ENCODE data around the gene DLX4. TPM values are rescaled to one million over a fixed set of nuclear protein-coding genes. Genes with fewer than 3 reads are reported as not detected.

Gene DLX4, protein sequence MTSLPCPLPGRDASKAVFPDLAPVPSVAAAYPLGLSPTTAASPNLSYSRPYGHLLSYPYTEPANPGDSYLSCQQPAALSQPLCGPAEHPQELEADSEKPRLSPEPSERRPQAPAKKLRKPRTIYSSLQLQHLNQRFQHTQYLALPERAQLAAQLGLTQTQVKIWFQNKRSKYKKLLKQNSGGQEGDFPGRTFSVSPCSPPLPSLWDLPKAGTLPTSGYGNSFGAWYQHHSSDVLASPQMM
- under 1 TPM in 1 of 2 donors, not detected in 1; 0.71 TPM for total RNA-seq

DNA sequence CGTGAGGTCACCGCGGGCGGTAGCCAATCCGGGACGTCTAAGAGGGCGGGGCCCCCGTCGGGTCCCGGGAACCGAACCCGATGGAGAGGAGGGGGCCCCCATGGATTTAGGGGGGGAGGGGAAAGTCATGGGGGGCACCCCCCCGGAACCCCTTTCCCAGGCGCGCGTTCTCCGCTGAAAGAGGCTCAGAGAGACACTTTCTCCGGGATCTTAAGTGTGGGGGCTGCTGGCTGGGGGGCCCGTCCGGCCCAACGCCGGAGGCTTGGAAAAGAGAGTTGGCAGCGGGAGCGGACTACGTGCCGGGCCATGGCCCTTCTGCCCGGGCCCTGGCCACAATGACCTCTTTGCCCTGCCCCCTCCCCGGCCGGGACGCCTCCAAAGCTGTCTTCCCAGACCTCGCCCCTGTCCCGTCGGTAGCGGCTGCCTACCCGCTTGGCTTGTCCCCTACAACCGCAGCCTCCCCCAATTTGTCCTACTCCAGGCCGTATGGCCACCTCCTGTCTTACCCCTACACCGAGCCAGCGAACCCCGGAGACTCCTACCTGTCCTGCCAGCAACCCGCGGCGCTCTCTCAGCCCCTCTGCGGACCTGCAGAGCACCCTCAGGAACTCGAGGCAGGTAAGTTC is at the start of gene DLX4:
Gene DLX4, plus strand, starts transcription at position 57 of the 626 bp plus-strand sequence. Its CDS starts 279 bp downstream, at position 336.
- H3K4me1 ChIP-seq: peaks cover 0 to 48% of the 10 kb centered on the region in 2 donors
- peaks cover 48 to 82% of the 10 kb centered on the region in 2 donors for H3K27me3 ChIP-seq
- no peaks in the 10 kb centered on the region for H3K36me3 ChIP-seq
- H3K27ac ChIP-seq: no peak within 1 kb of the TSS
- TF ChIP-seq, protein P1, sequence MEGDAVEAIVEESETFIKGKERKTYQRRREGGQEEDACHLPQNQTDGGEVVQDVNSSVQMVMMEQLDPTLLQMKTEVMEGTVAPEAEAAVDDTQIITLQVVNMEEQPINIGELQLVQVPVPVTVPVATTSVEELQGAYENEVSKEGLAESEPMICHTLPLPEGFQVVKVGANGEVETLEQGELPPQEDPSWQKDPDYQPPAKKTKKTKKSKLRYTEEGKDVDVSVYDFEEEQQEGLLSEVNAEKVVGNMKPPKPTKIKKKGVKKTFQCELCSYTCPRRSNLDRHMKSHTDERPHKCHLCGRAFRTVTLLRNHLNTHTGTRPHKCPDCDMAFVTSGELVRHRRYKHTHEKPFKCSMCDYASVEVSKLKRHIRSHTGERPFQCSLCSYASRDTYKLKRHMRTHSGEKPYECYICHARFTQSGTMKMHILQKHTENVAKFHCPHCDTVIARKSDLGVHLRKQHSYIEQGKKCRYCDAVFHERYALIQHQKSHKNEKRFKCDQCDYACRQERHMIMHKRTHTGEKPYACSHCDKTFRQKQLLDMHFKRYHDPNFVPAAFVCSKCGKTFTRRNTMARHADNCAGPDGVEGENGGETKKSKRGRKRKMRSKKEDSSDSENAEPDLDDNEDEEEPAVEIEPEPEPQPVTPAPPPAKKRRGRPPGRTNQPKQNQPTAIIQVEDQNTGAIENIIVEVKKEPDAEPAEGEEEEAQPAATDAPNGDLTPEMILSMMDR (IDR thresholded peaks at IDR 0.05): no peak
- peak within 1 kb of the TSS; percentile 20 to 44 for H3K4me3 ChIP-seq
- no peak for DNase-seq (ENCODE audit: low spot score)
- H3K9me3 ChIP-seq: no peaks in the 10 kb centered on the region

DNA sequence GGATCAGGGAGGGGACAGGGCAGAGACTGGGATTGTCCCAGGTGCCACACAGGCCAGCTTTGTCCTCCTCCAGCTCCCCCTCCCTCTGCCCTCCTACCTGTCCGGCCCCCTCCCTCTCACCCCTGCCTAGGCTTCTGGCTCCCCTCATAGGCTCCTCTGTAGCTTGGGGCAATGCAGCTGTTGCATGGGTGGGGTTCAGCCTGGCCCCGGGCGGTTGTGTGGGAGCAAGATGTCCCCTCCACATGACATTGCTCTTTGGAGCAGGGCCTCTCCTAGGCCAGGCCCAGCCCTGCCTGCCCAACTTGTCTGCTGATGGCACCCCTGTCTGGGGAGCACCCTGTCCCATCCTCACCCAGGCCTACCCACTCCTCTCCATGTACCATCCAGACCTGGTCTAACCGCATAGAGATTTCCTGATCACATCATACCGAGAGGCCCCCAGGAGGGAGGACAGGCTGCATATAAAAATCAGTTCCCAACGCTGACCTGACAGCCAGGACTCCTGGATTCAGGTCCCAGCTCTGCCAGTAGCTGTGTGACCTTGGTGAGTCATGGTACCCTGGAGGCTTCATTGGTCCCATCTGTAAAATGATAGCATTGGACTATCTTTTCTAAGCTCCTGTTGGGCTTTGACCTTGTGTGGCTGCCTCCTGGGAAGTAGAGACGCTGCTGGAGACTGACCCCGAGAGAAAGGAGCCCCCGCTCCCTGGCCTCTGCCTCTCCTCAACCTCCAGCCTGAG is 48.8 kb upstream of the DLX4 start:
- Histone ChIP-seq H3K27ac (no peak overlapping the region), H3K36me3 (no peaks in the 10 kb centered on the region), H3K9me3 (no peaks in the 10 kb centered on the region), H3K4me1 (no peaks in the 10 kb centered on the region), H3K27me3 (no peaks in the 10 kb centered on the region), H3K4me3 (no peak overlapping the region)
- no peak for DNase-seq (ENCODE audit: low spot score)
- TF ChIP-seq, protein P1 (IDR thresholded peaks at IDR 0.05): no peak

DNA sequence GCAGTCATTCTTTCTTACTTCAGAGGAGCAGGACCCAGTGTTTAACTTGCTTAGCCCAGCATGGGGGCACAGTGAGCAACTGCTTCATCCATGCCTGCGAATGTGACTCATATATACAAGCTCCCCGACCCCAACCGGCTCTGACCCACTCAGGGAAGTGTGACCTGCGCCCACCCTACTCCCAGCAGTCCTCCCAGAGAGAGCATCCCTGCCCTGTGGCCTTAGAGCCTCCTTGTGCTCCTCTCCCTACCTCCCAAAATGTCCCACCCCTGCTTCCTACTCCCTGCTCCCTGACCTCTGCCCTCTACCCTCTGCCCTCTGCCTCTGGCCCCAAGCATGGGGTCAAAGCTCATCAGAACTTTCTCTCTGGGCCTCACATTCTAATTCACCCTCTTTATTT is 46.9 kb upstream of the DLX4 start:
- TF ChIP-seq, protein P1 (IDR thresholded peaks at IDR 0.05): no peak
- no peak overlapping the region for H3K4me3 ChIP-seq
- H3K4me1 ChIP-seq: peaks cover 0 to 8% of the 10 kb centered on the region in 2 donors
- H3K27ac ChIP-seq: no peak overlapping the region
- H3K36me3 ChIP-seq: no peaks in the 10 kb centered on the region
- DNase-seq (ENCODE audit: low spot score): no peak
- H3K9me3 ChIP-seq: no peaks in the 10 kb centered on the region
- H3K27me3 ChIP-seq: no peaks in the 10 kb centered on the region

DNA sequence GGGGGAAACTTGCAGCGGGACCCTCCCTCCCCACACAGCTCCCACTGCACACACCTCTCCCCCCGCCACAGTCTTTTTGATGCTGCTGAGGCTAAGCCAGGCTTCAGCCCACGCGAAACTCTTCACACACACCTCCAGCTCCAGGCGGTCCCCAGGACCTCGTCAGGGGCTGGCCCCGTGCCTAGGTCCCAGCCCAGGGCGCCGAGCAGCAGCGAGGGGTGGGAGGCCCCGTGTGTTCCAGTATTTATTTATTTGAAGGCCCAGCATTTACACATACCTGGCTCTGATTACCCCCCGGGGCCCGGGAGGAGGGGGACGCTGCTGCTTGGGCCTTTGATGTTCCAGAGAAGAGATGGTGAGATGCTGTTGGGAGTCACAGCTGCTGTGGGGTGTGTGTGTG is 44.9 kb upstream of the DLX4 start:
- TF ChIP-seq, protein P1 (IDR thresholded peaks at IDR 0.05): no peak

DNA sequence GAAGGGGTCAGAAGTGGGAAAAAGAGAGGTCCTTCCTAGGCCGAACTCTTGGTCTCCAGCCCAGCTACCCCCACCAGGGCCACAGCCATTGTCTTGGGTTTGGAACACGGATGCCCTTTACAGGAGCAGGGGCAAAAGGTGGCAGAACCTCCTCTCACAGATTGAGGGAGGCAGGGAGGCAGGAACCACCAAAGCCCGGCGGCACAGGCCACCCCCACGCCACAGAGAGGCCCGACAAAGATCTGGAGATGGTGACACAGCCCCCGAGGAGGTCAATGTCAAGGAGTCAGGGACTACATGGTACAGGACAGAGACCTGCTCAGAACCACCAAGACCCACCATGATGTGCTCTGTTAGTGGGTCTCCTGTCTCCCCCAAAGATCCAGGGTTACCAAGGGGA is 44.4 kb upstream of the DLX4 start:
- Histone ChIP-seq H3K36me3 (no peaks in the 10 kb centered on the region), H3K9me3 (no peaks in the 10 kb centered on the region), H3K4me3 (no peak overlapping the region), H3K4me1 (peaks cover 0 to 14% of the 10 kb centered on the region in 2 donors), H3K27ac (no peak overlapping the region), H3K27me3 (no peaks in the 10 kb centered on the region)
- TF ChIP-seq, protein P1 (IDR thresholded peaks at IDR 0.05): no peak
- no peak for DNase-seq (ENCODE audit: low spot score)

More for the DNA sequence above, 44.9 kb upstream of the DLX4 start:
- Histone ChIP-seq H3K4me1 (peaks cover 0 to 14% of the 10 kb centered on the region in 2 donors), H3K27ac (no peak overlapping the region), H3K27me3 (no peaks in the 10 kb centered on the region), H3K4me3 (no peak overlapping the region), H3K36me3 (no peaks in the 10 kb centered on the region), H3K9me3 (no peaks in the 10 kb centered on the region)
- DNase-seq (ENCODE audit: low spot score): no peak
